ENCODE results near the gene FAM50A.

DNA sequence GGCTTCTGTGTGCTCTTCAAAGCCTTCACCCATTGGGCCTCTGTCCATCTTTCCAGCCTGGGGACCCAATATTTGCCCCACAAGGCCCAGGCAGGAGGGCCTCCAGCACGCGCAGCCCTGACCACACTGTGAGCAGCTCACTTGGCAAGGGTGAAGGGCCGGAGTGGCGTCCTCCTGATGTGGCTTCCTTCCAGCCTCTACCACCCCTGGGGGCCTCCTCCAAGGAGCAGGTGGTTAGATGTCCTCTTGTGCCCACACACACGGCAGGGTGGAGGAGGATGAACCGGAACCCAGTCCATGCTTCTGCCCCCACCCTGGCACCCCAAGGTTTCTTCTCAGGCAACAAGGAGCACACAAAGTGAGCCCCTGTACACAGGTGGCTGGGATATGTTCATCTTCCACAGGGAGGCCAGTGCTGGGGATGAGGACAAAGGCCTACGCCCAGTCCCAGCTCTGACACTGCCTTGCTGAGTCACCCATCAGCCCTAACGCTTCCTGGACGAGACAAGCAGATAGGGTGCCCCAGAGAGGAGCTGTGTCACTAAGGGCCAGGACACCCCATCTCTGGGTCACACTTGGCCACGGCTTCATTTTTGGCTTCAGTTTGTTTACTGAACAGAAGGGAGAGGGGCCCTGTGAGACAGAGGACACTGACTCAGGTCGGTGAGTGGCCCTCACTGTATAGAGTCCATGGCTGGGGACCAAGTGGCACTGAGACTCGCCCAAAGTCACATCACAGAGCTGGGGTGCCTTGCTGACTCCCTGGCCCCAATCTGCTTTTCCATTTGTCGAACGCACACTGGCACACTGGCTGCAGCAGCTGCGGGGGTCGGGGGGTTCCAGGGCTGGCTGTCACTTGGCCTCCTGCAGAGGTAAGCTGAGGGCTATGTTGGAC, 40.6 kb downstream of the FAM50A start:
- TF ChIP-seq, protein P1, sequence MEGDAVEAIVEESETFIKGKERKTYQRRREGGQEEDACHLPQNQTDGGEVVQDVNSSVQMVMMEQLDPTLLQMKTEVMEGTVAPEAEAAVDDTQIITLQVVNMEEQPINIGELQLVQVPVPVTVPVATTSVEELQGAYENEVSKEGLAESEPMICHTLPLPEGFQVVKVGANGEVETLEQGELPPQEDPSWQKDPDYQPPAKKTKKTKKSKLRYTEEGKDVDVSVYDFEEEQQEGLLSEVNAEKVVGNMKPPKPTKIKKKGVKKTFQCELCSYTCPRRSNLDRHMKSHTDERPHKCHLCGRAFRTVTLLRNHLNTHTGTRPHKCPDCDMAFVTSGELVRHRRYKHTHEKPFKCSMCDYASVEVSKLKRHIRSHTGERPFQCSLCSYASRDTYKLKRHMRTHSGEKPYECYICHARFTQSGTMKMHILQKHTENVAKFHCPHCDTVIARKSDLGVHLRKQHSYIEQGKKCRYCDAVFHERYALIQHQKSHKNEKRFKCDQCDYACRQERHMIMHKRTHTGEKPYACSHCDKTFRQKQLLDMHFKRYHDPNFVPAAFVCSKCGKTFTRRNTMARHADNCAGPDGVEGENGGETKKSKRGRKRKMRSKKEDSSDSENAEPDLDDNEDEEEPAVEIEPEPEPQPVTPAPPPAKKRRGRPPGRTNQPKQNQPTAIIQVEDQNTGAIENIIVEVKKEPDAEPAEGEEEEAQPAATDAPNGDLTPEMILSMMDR (IDR thresholded peaks at IDR 0.05; ENCODE audit: low read depth, low read length, missing input control) = no peak
- TF ChIP-seq, protein P2, sequence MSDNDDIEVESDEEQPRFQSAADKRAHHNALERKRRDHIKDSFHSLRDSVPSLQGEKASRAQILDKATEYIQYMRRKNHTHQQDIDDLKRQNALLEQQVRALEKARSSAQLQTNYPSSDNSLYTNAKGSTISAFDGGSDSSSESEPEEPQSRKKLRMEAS (IDR thresholded peaks at IDR 0.05) = no peak
- TF ChIP-seq TAF1 (conservative IDR thresholded peaks at IDR 0.05) = no peak
- no peak for TF ChIP-seq SP1 (IDR thresholded peaks at IDR 0.05)
- no peak for TF ChIP-seq RAD21 (IDR thresholded peaks at IDR 0.05)

Measured in liver (tissue), 3 donors.